Stimulated activated CD8-positive, alpha-beta memory T cell treated with anti-CD3 and anti-CD28 coated beads, Interleukin-7, amount 100 ng/mL, for 4 hours (primary cell): Measurements from ENCODE around the gene GCK.

Experiments
- DNase-seq, 2 donors: peaks; one replicate each; pipeline ENCODE4 v3.0.0-alpha.2; 2020; ENCODE audit warnings: low read depth in 2 of 2

GCK gene

GRCh38 chr7:44117801-44118429 is 71.3 kb downstream of the GCK start:
- no peak for DNase-seq

GRCh38 chr7:44116789-44117666 is 72.2 kb downstream of the GCK start:
- no peak for DNase-seq

GRCh38 chr7:44116087-44116788 is 73.0 kb downstream of the GCK start:
- no peak for DNase-seq

- no peak for DNase-seq
Measured at GRCh38 chr7:44114586-44115310, 74.5 kb downstream of the GCK start.

GRCh38 chr7:44113764-44114354 is 75.4 kb downstream of the GCK start:
- no peak for DNase-seq

- no peak for DNase-seq
Measured at GRCh38 chr7:44112997-44113763, 76.1 kb downstream of the GCK start.

GRCh38 chr7:44112231-44112996 is 76.8 kb downstream of the GCK start:
- no peak for DNase-seq

- no peak for DNase-seq
Measured at GRCh38 chr7:44111761-44112160, 77.5 kb downstream of the GCK start.

- no peak for DNase-seq
Measured at GRCh38 chr7:44110719-44111635, 78.3 kb downstream of the GCK start.

GRCh38 chr7:44109991-44110390 is 79.2 kb downstream of the GCK start:
- DNase-seq: no peak

GRCh38 chr7:44108768-44109750 is 80.2 kb downstream of the GCK start:
- DNase-seq: no peak

- no peak for DNase-seq
Measured at GRCh38 chr7:44107961-44108767, 81.1 kb downstream of the GCK start.

- no peak for DNase-seq
Measured at GRCh38 chr7:44107116-44107960, 81.9 kb downstream of the GCK start.

- DNase-seq: no peak
Measured at GRCh38 chr7:44106311-44107065, 82.8 kb downstream of the GCK start.

- no peak for DNase-seq
Measured at GRCh38 chr7:44105832-44106231, 83.4 kb downstream of the GCK start.
